Mesendoderm (in vitro differentiated cells): ENCODE measurements around the gene POU2AF2.

Source experiments
- DNase-seq: peaks from one replicate; pipeline ENCODE4 v3.0.0; 2013
- H2AK5ac ChIP-seq: 2 replicates; pipeline ENCODE4 v1.6.1; 2013; ENCODE audit warnings: low read length, inconsistent platforms
- H2BK120ac ChIP-seq: 2 replicates; pipeline ENCODE4 v1.6.1; 2013; ENCODE audit warnings: low read depth, mild to moderate bottlenecking, low read length, moderate library complexity, mixed read lengths
- H2BK15ac ChIP-seq: replicated peaks from 2 replicates; pipeline ENCODE4 v1.6.1; 2013; ENCODE audit warnings: low read depth, mild to moderate bottlenecking, moderate library complexity
- H2BK5ac ChIP-seq: 2 replicates; pipeline ENCODE4 v1.6.1; 2013; ENCODE audit warnings: low read length, inconsistent platforms
- H3K18ac ChIP-seq: 2 replicates; pipeline ENCODE4 v1.6.1; 2013; ENCODE audit warnings: mild to moderate bottlenecking, low read length, mixed read lengths
- H3K23ac ChIP-seq: one replicate; pipeline ENCODE4 v1.6.1; 2013; ENCODE audit warnings: low read length
- H3K27ac ChIP-seq: 2 replicates; pipeline ENCODE4 v1.5.1; 2013; ENCODE audit warnings: low read depth, mild to moderate bottlenecking, inconsistent platforms, low read length, moderate library complexity
- H3K27me3 ChIP-seq: 2 replicates; pipeline ENCODE4 v1.6.1; 2013; ENCODE audit warnings: low read length, control low read depth, mild to moderate bottlenecking, inconsistent platforms; ENCODE audit not compliant: insufficient read depth, poor library complexity
- H3K36me3 ChIP-seq: 2 replicates; pipeline ENCODE4 v1.6.1; 2013; ENCODE audit warnings: low read length, inconsistent platforms; ENCODE audit not compliant: control insufficient read depth, insufficient read depth
- H3K4ac ChIP-seq: one replicate; pipeline ENCODE4 v1.6.1; 2013; ENCODE audit warnings: low read depth, mild to moderate bottlenecking, low read length, moderate library complexity
- H3K4me1 ChIP-seq: 2 replicates; pipeline ENCODE4 v1.6.1; 2013; ENCODE audit warnings: low read depth, low read length, inconsistent platforms; ENCODE audit not compliant: control insufficient read depth
- H3K4me2 ChIP-seq: 2 replicates; pipeline ENCODE4 v1.6.1; 2013; ENCODE audit warnings: low read length
- H3K4me3 ChIP-seq: 2 replicates; pipeline ENCODE4 v1.5.1; 2013; ENCODE audit warnings: mild to moderate bottlenecking, low read length
- H3K56ac ChIP-seq: one replicate; pipeline ENCODE4 v1.6.1; 2013; ENCODE audit warnings: low read length
- H3K79me1 ChIP-seq: 2 replicates; pipeline ENCODE4 v1.6.1; 2013; ENCODE audit warnings: low read length, inconsistent platforms
- H3K79me2 ChIP-seq: 2 replicates; pipeline ENCODE4 v1.6.1; 2013; ENCODE audit warnings: mild to moderate bottlenecking, low read length; ENCODE audit not compliant: control insufficient read depth, insufficient read depth
- H3K9ac ChIP-seq: 2 replicates; pipeline ENCODE4 v1.6.1; 2013; ENCODE audit warnings: low read length, inconsistent platforms
- H4K5ac ChIP-seq: one replicate; pipeline ENCODE4 v1.6.1; 2013; ENCODE audit warnings: low read length
- H4K8ac ChIP-seq: one replicate; pipeline ENCODE4 v1.6.1; 2013; ENCODE audit warnings: low read depth, mild to moderate bottlenecking, control low read depth, low read length, moderate library complexity
- WGBS: extraction: QIAGEN DNeasy Blood & Tissue Kit; methylation state at CpG from one replicate; pipeline ENCODE4 v1.1.7; 2013; ENCODE audit warnings: low lambda C conversion rate, missing lambda C conversion rate; ENCODE audit not compliant: insufficient coverage; ENCODE audit errors: extremely low coverage; 5-methylcytosine and 5-hydroxymethylcytosine counted together

The POU2AF2 gene

DNA sequence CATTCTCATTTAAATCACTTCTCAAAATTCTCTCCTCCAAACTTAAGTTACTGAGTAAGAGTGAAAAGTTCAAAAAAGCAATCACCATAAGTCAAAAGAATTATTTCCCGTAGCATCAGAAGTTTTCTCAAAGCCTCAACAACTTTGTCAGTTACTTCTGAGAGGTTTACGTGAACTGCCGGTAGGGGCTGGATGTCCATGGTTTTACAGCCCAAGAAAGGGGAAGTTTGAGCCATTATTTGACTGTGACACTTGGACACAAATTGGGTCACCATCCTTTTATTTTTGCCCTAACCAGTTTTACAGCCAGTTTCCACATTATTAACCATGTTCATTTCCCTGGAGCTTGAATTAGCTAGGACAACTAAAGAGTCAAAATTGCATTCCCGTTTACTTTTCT, 60.4 kb downstream of the POU2AF2 start:
- H2BK15ac ChIP-seq, result no peak overlapping the region
- no CpG with 5 or more reads among the region's 4 CpGs for WGBS
- H4K8ac ChIP-seq, result no peak overlapping the region
- no peaks in the 10 kb centered on the region for H3K27me3 ChIP-seq
- H3K4me1 ChIP-seq, result no peaks in the 10 kb centered on the region
- H2AK5ac ChIP-seq, result no peak overlapping the region
- no peak overlapping the region for H3K56ac ChIP-seq
- no peak overlapping the region for H3K4me2 ChIP-seq
- H3K23ac ChIP-seq, result no peak overlapping the region
- H3K79me2 ChIP-seq, result no peaks in the 10 kb centered on the region
- no peak overlapping the region for H3K4me3 ChIP-seq
- no peak overlapping the region for H3K18ac ChIP-seq
- H4K5ac ChIP-seq, result no peak overlapping the region
- H3K4ac ChIP-seq, result no peak overlapping the region
- no peak overlapping the region for H3K9ac ChIP-seq
- H3K79me1 ChIP-seq, result no peaks in the 10 kb centered on the region
- H2BK5ac ChIP-seq, result no peak overlapping the region
- H3K36me3 ChIP-seq, result no peaks in the 10 kb centered on the region
- no peak overlapping the region for H3K27ac ChIP-seq
- DNase-seq, result no peak
- no peak overlapping the region for H2BK120ac ChIP-seq

DNA sequence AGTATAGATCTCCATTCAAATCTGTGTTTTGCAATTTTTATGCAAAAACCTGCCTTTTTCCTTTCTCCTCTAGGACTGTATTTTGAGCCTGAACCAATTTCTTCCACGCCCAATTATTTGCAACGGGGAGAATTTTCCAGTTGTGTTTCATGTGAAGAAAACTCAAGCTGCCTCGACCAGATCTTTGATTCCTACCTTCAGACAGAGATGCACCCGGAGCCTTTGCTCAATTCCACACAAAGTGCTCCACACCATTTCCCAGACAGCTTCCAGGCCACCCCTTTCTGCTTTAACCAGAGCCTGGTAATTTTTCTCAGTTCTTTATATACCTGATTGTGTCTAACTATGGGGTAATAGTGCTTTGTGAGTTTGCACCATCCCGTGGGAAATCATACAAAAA, 60.8 kb downstream of the POU2AF2 start:
- Histone ChIP-seq H3K79me1 (no peaks in the 10 kb centered on the region), H3K36me3 (no peaks in the 10 kb centered on the region), H3K27ac (no peak overlapping the region), H2BK15ac (no peak overlapping the region), H3K56ac (no peak overlapping the region), H3K18ac (no peak overlapping the region), H3K79me2 (no peaks in the 10 kb centered on the region), H2BK120ac (no peak overlapping the region), H3K4me2 (no peak overlapping the region), H3K4me3 (no peak overlapping the region), H3K9ac (no peak overlapping the region), H3K27me3 (no peaks in the 10 kb centered on the region), H4K8ac (no peak overlapping the region), H4K5ac (no peak overlapping the region), H2AK5ac (no peak overlapping the region), H3K4ac (no peak overlapping the region), H3K23ac (no peak overlapping the region), H2BK5ac (no peak overlapping the region), H3K4me1 (no peaks in the 10 kb centered on the region)
- WGBS, result no CpG with 5 or more reads among the region's 5 CpGs
- no peak for DNase-seq

DNA sequence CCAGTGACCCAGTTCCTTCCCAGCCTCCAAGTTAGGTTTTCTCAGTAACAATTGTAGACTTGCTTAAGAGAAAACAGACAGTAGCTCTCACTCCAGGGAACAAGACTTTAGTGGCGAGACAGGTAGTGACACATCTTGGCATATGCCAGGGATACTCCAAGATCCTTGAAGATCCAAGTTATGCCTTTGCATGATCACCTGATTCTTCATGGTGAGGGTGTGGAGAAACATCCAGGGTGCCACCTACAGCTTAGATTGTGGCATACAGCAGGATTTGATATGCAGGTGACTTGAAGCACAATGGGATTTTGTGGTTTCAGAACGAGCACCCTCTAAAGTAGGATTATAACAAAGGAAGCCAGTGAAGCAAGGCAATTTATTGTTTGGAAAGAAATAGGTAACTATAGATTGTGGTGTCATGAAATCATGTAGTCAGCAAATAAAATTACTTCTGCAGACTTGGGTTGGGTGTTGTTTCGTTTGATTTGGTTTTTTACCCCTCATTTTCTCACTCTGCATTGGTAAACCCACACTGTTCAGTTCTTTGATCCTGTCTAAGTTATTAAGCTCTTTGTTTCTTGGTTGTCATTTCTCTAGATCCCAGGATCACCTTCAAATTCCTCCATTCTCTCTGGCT, 62.1 kb downstream of the POU2AF2 start:
- Histone ChIP-seq H3K4me2 (no peak overlapping the region), H3K79me2 (no peaks in the 10 kb centered on the region), H3K9ac (no peak overlapping the region), H4K8ac (no peak overlapping the region), H3K27ac (no peak overlapping the region), H3K23ac (no peak overlapping the region), H2BK15ac (no peak overlapping the region), H4K5ac (no peak overlapping the region), H3K79me1 (no peaks in the 10 kb centered on the region), H2AK5ac (no peak overlapping the region), H3K36me3 (no peaks in the 10 kb centered on the region), H3K4me1 (no peaks in the 10 kb centered on the region), H3K4ac (no peak overlapping the region), H3K18ac (no peak overlapping the region), H2BK5ac (no peak overlapping the region), H3K27me3 (no peaks in the 10 kb centered on the region), H3K4me3 (no peak overlapping the region), H2BK120ac (no peak overlapping the region), H3K56ac (no peak overlapping the region)
- DNase-seq, result no peak
- no CpG with 5 or more reads among the region's 3 CpGs for WGBS

DNA sequence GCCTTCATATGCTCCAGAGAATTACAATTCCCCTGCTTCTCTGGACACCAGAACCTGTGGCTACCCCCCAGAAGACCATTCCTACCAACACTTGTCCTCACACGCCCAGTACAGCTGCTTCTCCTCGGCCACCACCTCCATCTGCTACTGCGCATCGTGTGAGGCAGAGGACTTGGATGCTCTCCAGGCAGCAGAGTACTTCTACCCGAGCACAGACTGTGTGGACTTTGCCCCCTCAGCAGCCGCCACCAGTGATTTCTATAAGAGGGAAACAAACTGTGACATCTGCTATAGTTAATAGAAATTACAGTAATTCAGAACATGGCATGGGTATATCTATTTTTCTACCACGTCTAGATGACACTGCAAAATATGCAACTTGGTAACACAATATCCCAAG, 62.6 kb downstream of the POU2AF2 start:
- Histone ChIP-seq H3K23ac (no peak overlapping the region), H2AK5ac (no peak overlapping the region), H3K4me1 (no peaks in the 10 kb centered on the region), H3K56ac (no peak overlapping the region), H3K79me1 (no peaks in the 10 kb centered on the region), H2BK5ac (no peak overlapping the region), H3K4me3 (no peak overlapping the region), H4K5ac (no peak overlapping the region), H3K27me3 (no peaks in the 10 kb centered on the region), H2BK15ac (no peak overlapping the region), H4K8ac (no peak overlapping the region), H3K4ac (no peak overlapping the region), H3K9ac (no peak overlapping the region), H3K79me2 (no peaks in the 10 kb centered on the region), H3K27ac (no peak overlapping the region), H2BK120ac (no peak overlapping the region), H3K18ac (no peak overlapping the region), H3K36me3 (no peaks in the 10 kb centered on the region), H3K4me2 (no peak overlapping the region)
- no CpG with 5 or more reads among the region's 7 CpGs for WGBS
- no peak for DNase-seq

- Histone ChIP-seq H3K36me3 (no peaks in the 10 kb centered on the region), H3K79me1 (no peaks in the 10 kb centered on the region), H3K4me1 (no peaks in the 10 kb centered on the region), H3K18ac (no peak overlapping the region), H3K27ac (no peak overlapping the region), H3K4ac (no peak overlapping the region), H3K56ac (no peak overlapping the region), H3K27me3 (no peaks in the 10 kb centered on the region), H2BK120ac (no peak overlapping the region), H3K9ac (no peak overlapping the region), H2BK15ac (no peak overlapping the region), H3K4me2 (no peak overlapping the region), H4K8ac (no peak overlapping the region), H4K5ac (no peak overlapping the region), H3K4me3 (no peak overlapping the region), H2AK5ac (no peak overlapping the region), H3K79me2 (no peaks in the 10 kb centered on the region), H2BK5ac (no peak overlapping the region), H3K23ac (no peak overlapping the region)
- WGBS, result no CpG with 5 or more reads among the region's 5 CpGs
- DNase-seq, result no peak
These were observed 63.8 kb downstream of the POU2AF2 start for GRCh38 chr11:111309215-111309915.

DNA sequence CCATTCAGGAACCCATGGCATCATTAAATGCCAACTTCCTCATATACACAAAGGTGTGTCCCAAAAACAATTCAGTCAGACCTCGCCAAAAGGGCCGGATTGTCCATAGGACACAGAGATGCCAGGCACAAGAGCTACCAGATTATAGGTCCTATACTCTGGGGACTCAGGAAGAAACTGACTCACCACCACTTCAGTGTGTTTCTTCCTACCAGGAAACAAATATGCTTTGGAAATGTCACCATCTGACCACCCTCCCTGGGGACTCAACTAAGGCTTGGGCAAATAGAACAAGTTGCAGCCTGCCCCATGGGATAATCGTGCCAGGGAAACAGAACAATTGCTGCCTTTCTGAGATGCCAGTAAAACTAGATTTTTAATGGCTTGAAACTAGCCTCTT, 64.6 kb downstream of the POU2AF2 start:
- no peak overlapping the region for H3K9ac ChIP-seq
- H3K4me3 ChIP-seq, result no peak overlapping the region
- H3K4ac ChIP-seq, result no peak overlapping the region
- WGBS, result no CpG with 5 or more reads among the region's 3 CpGs
- no peaks in the 10 kb centered on the region for H3K79me2 ChIP-seq
- H3K4me2 ChIP-seq, result no peak overlapping the region
- no peak overlapping the region for H2BK5ac ChIP-seq
- no peaks in the 10 kb centered on the region for H3K36me3 ChIP-seq
- no peak overlapping the region for H4K8ac ChIP-seq
- no peak overlapping the region for H2BK120ac ChIP-seq
- H3K4me1 ChIP-seq, result no peaks in the 10 kb centered on the region
- no peaks in the 10 kb centered on the region for H3K27me3 ChIP-seq
- H3K27ac ChIP-seq, result no peak overlapping the region
- no peaks in the 10 kb centered on the region for H3K79me1 ChIP-seq
- H3K18ac ChIP-seq, result no peak overlapping the region
- no peak overlapping the region for H3K23ac ChIP-seq
- H3K56ac ChIP-seq, result no peak overlapping the region
- no peak overlapping the region for H2BK15ac ChIP-seq
- DNase-seq, result no peak
- H4K5ac ChIP-seq, result no peak overlapping the region
- no peak overlapping the region for H2AK5ac ChIP-seq
